Tibial artery (tissue), 4 donors: ENCODE results near the gene RESP18.
A peak's percentile ranks its signal among the peaks of the same experiment; 100 is the strongest.

ENCODE experiments used
- DNase-seq, 2 donors: peaks; one replicate each; pipeline ENCODE4 v3.0.0-alpha.2; 2019
- H3K27ac ChIP-seq, 2 donors: fragments of 200-600 bp; sonication (generic) in 1 of 2; 1 replicate in 1 of 2; 2 replicates in 1 of 2; pipeline ENCODE4 v1.5.1; 2018 to 2019; ENCODE audit warnings: mild to moderate bottlenecking in 1 of 2
- H3K27me3 ChIP-seq, 2 donors: fragments of 200-600 bp; sonication (generic) in 1 of 2; one replicate each; pipeline versions ENCODE4 v1.5.1 to v1.6.0; 2016 to 2019
- H3K36me3 ChIP-seq, 3 donors: fragments of 200-600 bp; sonication (generic) in 2 of 3; one replicate each; pipeline ENCODE4 v1.5.1; 2016 to 2019; ENCODE audit warnings: mild to moderate bottlenecking in 2 of 3
- H3K4me1 ChIP-seq, 4 donors: fragments of 200-600 bp; sonication (generic) in 2 of 4; 1 replicate in 3 of 4; 2 replicates in 1 of 4; pipeline ENCODE4 v1.5.1; 2016 to 2019
- H3K4me3 ChIP-seq, 2 donors: fragments of 200-600 bp; sonication (generic) in 1 of 2; 1 replicate in 1 of 2; 2 replicates in 1 of 2; pipeline ENCODE4 v1.5.1; 2018 to 2019; ENCODE audit warnings: mild to moderate bottlenecking in 2 of 2
- H3K9me3 ChIP-seq, 3 donors: fragments of 200-600 bp; sonication (generic) in 1 of 3; one replicate each; pipeline ENCODE4 v1.5.1; 2016 to 2019
- intact Hi-C: fragments of 100-400 bp; cut with DNase I; formaldehyde crosslinking; loops from one replicate; pipeline ENCODE4 v1.15.0; 2023; ENCODE audit warnings: low total_unique reads
- TF ChIP-seq, protein P1 (sequence below), 2 experiments: fragments of 200-600 bp in 1 of 2; fragments of 450-650 bp in 1 of 2; IDR thresholded peaks; one replicate each; pipeline ENCODE4 v1.5.1; 2017 to 2019; ENCODE audit warnings: antibody characterized with exemption in 2 of 2, mild to moderate bottlenecking in 1 of 2, moderate library complexity in 1 of 2

RESP18 gene

DNA sequence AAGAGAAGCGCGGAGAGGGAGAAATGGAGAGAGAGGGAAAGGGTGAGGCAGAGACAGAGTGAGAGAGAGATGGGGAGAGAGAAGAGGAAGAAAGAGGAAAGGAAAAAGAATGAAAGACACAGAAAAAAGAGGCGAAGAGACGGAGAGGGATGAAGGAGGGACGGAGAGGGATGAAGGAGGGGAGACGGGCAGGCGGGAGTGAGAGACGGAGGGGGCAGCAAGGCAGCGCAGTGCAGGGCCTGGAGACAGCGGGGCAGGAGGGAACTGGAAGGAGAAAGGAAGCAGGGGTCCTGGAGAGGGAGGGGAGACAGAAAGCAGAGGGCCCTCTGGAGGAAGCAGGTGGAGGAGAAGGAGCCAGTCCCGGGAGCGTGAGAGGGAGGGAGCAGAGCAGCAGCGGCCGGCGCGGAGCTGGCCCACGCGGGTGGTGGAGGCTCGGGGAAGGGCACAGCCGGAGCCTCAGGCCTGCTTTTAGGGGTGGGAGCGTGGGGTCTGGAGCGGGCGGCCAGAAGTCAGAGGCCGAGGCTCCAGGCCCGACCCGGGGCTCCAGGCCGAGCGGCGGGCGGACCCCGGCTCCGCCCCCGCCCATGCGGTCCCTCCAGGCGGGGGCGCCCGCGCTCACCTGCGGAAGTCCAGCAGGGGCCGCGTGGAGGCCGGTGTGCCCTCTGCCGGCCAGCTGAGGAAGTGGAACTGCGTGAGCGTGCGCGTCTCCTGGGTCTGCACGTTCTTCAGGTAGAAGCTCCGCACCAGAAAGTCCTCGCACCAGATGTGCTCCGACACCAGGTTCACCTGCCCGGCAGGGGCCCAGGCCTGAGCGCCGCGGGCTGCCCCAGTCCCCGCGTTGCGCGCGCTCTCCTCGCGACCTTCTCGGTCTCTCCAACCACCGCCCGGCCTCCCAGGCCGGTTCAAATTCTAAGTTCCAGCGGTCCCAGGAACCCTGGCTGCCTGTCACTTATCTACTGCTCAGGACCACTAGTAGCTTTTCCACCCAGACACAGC, 37.9 kb downstream of the RESP18 start:
- peak; percentile 82 to 87 for DNase-seq
- H3K27me3 ChIP-seq, result peaks cover 0 to 12% of the 10 kb centered on the region in 2 donors
- peaks cover 0 to 29% (median 14%) of the 10 kb centered on the region in 4 donors for H3K4me1 ChIP-seq
- H3K36me3 ChIP-seq, result no peaks in the 10 kb centered on the region
- TF ChIP-seq, protein P1, sequence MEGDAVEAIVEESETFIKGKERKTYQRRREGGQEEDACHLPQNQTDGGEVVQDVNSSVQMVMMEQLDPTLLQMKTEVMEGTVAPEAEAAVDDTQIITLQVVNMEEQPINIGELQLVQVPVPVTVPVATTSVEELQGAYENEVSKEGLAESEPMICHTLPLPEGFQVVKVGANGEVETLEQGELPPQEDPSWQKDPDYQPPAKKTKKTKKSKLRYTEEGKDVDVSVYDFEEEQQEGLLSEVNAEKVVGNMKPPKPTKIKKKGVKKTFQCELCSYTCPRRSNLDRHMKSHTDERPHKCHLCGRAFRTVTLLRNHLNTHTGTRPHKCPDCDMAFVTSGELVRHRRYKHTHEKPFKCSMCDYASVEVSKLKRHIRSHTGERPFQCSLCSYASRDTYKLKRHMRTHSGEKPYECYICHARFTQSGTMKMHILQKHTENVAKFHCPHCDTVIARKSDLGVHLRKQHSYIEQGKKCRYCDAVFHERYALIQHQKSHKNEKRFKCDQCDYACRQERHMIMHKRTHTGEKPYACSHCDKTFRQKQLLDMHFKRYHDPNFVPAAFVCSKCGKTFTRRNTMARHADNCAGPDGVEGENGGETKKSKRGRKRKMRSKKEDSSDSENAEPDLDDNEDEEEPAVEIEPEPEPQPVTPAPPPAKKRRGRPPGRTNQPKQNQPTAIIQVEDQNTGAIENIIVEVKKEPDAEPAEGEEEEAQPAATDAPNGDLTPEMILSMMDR (IDR thresholded peaks at IDR 0.05), result peak; percentile 99 to 100
- H3K4me3 ChIP-seq, result peak overlapping the region; percentile 55 to 61
- intact Hi-C loops, result loop anchor here (1.0 to 10.0 kb wide), 4 partner anchors 16 to 240 kb away; partner anchors contain the start of genes ANKZF1, ATG9A, DNAJB2 and NHEJ1
- H3K27ac ChIP-seq, result peak overlapping the region; percentile 78 to 86
- H3K9me3 ChIP-seq, result no peaks in the 10 kb centered on the region

DNA sequence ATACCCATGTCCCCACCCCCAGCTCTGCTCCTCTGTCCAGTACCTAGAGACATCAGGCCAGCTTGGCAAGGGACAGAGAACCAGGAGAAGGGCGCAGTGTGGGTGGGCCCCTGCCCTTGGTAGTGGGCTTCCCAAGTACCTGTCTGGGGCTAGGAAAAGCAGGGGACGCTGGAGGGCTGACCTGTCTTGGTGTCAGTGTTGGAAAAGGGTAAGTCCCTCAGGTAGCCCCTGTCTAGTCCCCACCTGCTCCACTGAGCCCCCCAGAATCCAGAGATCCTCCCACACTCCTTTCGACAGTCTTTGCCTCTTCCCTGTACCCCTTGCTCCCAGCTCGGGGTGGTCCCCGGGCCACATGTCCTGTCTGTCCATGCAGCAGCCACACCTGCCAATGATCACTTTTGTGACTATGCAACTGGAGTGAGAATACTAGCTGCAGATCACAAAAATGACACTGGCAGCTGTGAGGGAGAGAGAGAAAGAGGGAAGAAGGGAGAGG, 38.8 kb downstream of the RESP18 start:
- no peak for DNase-seq
- H3K27me3 ChIP-seq, result peaks cover 0 to 5% of the 10 kb centered on the region in 2 donors
- intact Hi-C loops, result loop anchor here (2.0 to 10.0 kb wide), 3 partner anchors 15 to 241 kb away; partner anchors contain the start of genes ANKZF1, ATG9A and DNAJB2
- no peaks in the 10 kb centered on the region for H3K36me3 ChIP-seq
- H3K9me3 ChIP-seq, result no peaks in the 10 kb centered on the region
- peaks cover 0 to 36% (median 21%) of the 10 kb centered on the region in 4 donors for H3K4me1 ChIP-seq
- TF ChIP-seq, protein P1 (IDR thresholded peaks at IDR 0.05), result no peak
- H3K27ac ChIP-seq, result peak overlapping the region; percentile 78 to 86
- no peak overlapping the region for H3K4me3 ChIP-seq

DNA sequence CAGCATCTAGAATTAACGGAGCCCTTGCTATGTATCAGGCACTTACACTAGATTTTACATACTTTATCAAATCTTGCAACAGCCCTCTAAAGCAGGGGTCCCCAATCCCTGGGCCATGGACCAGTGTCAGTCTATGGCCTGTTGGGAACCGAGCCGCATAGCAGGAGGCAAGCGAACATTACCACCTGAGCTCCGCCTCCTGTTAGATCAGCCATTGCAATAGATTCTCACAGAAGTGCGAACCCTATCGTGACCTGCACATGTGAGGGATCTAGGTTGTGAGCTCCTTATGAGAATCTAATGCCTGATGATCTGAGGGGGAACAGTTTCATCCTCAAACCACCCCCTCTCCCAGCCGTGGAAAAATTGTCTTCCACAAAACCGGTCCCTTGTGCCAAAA, 39.9 kb downstream of the RESP18 start:
- TF ChIP-seq, protein P1 (IDR thresholded peaks at IDR 0.05), result no peak
- Histone ChIP-seq H3K27me3 (peaks cover 0 to 3% of the 10 kb centered on the region in 2 donors), H3K36me3 (no peaks in the 10 kb centered on the region), H3K4me3 (no peak overlapping the region), H3K27ac (no peak overlapping the region), H3K4me1 (peaks cover 0 to 35% (median 21%) of the 10 kb centered on the region in 4 donors), H3K9me3 (no peaks in the 10 kb centered on the region)
- intact Hi-C loops, result loop anchor here (10.0 kb wide), 2 partner anchors 68 to 242 kb away; partner anchors contain the start of genes ANKZF1 and ATG9A
- no peak for DNase-seq

DNA sequence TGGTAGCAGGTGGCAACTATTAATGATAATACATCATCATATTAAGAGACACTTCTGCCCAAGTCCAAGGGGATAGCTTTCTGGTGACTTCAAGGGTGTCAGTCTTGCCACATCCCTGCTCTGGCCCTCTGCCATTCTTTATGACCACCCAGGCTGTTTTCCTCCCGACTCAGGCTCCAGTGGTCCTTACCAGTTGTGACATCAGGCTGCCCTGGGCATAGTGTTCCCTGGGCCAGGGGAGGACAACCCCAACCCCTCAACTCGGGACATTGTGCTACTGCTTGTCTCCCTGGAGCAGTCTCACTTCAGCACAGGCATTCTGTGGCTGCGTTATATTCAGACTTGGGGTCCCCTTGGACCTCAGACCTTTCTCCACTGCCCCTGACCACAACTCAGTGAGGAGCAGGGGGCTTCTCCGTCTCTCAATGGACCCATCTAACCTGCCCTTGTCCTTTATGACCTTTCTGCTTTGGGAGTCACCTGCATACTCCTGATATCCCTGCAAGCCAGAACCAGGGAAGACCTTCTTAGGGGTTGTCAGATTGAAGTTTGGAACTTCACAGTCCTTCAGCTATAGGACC, 40.5 kb downstream of the RESP18 start:
- Histone ChIP-seq H3K4me1 (peaks cover 0 to 35% (median 21%) of the 10 kb centered on the region in 4 donors), H3K27me3 (no peaks in the 10 kb centered on the region), H3K4me3 (no peak overlapping the region), H3K36me3 (no peaks in the 10 kb centered on the region), H3K27ac (no peak overlapping the region), H3K9me3 (no peaks in the 10 kb centered on the region)
- TF ChIP-seq, protein P1 (IDR thresholded peaks at IDR 0.05), result no peak
- intact Hi-C loops, result loop anchor here (10.0 kb wide), 2 partner anchors 67 to 243 kb away; partner anchors contain the start of genes ANKZF1 and ATG9A
- DNase-seq, result peak in 1 of 2 donors; percentile 55

DNA sequence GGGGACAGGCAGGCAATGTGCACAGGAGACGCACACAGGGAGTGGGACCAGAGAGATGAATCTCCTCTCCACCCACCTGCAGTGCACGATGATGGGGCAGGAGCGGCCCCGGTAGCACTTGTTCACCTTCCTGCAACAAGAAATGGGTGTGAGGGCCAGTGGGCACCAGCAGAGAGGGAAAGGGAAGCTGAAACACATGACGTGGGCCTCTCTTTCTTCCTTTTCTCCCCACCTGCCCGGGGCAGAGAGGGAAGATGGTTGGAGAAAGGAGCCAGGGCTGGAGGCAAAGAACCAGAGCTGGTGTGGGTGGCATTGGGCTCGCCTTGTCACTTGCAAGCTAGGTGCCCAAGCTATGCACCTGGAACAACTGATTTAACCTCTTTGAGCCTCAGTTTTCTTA, 41.1 kb downstream of the RESP18 start:
- peak in 1 of 2 donors; percentile 51 for DNase-seq
- H3K36me3 ChIP-seq, result peaks cover 0 to 5% (median 0%) of the 10 kb centered on the region in 3 donors
- peaks cover 0 to 39% (median 22%) of the 10 kb centered on the region in 4 donors for H3K4me1 ChIP-seq
- TF ChIP-seq, protein P1 (IDR thresholded peaks at IDR 0.05), result no peak
- no peak overlapping the region for H3K4me3 ChIP-seq
- H3K27ac ChIP-seq, result no peak overlapping the region
- H3K9me3 ChIP-seq, result no peaks in the 10 kb centered on the region
- no peaks in the 10 kb centered on the region for H3K27me3 ChIP-seq
- intact Hi-C loops, result loop anchor here (10.0 kb wide), 2 partner anchors 67 to 243 kb away; partner anchors contain the start of genes ANKZF1 and ATG9A
